Neural cell (in vitro differentiated cells): ENCODE data around the gene PCDHB1.

Experiments used
- CTCF ChIP-seq: fragments of 450-650 bp; IDR thresholded peaks from 2 replicates; pipeline ENCODE4 v1.5.1; 2014; ENCODE audit warnings: antibody characterized with exemption, mild to moderate bottlenecking, moderate library complexity; ENCODE audit not compliant: poor library complexity, severe bottlenecking
- EP300 ChIP-seq: fragments of 450-650 bp; conservative IDR thresholded peaks from 2 replicates; pipeline ENCODE4 v1.6.1; 2014; ENCODE audit warnings: antibody characterized with exemption, mild to moderate bottlenecking, moderate library complexity; ENCODE audit not compliant: poor library complexity, severe bottlenecking
- EZH2 ChIP-seq: fragments of 200-600, 300-800 bp; shearing (Covaris generic), sonication (generic); IDR thresholded peaks from 2 replicates; pipeline ENCODE4 v1.6.1; 2014; ENCODE audit warnings: antibody characterized with exemption, low read length, borderline replicate concordance, mild to moderate bottlenecking; ENCODE audit not compliant: insufficient read depth, poor library complexity, severe bottlenecking
- POLR2AphosphoS5 ChIP-seq: IDR thresholded peaks from 2 replicates; pipeline ENCODE4 v1.6.1; 2012
- TAF1 ChIP-seq: IDR thresholded peaks from 2 replicates; pipeline ENCODE4 v1.6.1; 2012; ENCODE audit warnings: low read depth

GRCh38 chr5:141007791-141008190 is 43.4 kb upstream of the PCDHB1 start:
- TF ChIP-seq CTCF (no peak), POLR2AphosphoS5 (no peak), TAF1 (no peak), EP300 (no peak), EZH2 (no peak)
